Glutamatergic neuron (in vitro differentiated cells): ENCODE results near the gene NRSN1. TPM values are rescaled to one million over a fixed set of nuclear protein-coding genes. Genes with fewer than 3 reads are reported as not detected.

Experiments used
- DNase-seq: peaks from one replicate; pipeline ENCODE4 v3.0.0; 2022
- H3K27ac Mint-ChIP-seq: one replicate; pipeline ENCODE4 v1.8.0; 2020; ENCODE audit warnings: mild to moderate bottlenecking, mixed read lengths, inconsistent platforms; ENCODE audit not compliant: unreplicated experiment
- H3K27me3 Mint-ChIP-seq: one replicate; pipeline ENCODE4 v1.8.0; 2020; ENCODE audit warnings: mild to moderate bottlenecking, moderate library complexity, mixed read lengths, inconsistent platforms; ENCODE audit not compliant: unreplicated experiment
- H3K36me3 Mint-ChIP-seq: one replicate; pipeline ENCODE4 v1.8.0; 2020; ENCODE audit warnings: mild to moderate bottlenecking, mixed read lengths, inconsistent platforms; ENCODE audit not compliant: unreplicated experiment
- H3K4me1 Mint-ChIP-seq: one replicate; pipeline ENCODE4 v1.8.0; 2020; ENCODE audit warnings: mild to moderate bottlenecking, low read depth, mixed read lengths, inconsistent platforms; ENCODE audit not compliant: unreplicated experiment
- H3K4me3 Mint-ChIP-seq: one replicate; pipeline ENCODE4 v1.8.0; 2020; ENCODE audit warnings: mild to moderate bottlenecking, mixed read lengths, inconsistent platforms; ENCODE audit not compliant: unreplicated experiment
- H3K9me3 Mint-ChIP-seq: one replicate; pipeline ENCODE4 v1.8.0; 2020; ENCODE audit warnings: mild to moderate bottlenecking, moderate library complexity, mixed read lengths, inconsistent platforms; ENCODE audit not compliant: unreplicated experiment
- CTCF ChIP-seq: fragments of 200-600 bp; sonication (generic); IDR thresholded peaks from one replicate; pipeline ENCODE4 v1.5.0; 2021; ENCODE audit not compliant: partially characterized antibody, unreplicated experiment
- total RNA-seq: library from RNA; stranded (reverse); fragmentation: NEBNext Ultra II Directional; extraction: Animal tissue kit (Norgen Biotek cat#: 25700); gene quantifications from one replicate; pipeline ENCODE4 v1.2.1, GENCODE V29; 2021; ENCODE audit not compliant: unreplicated experiment

Gene NRSN1
- total RNA-seq, 1 donor from 2014 or later: 5.7 TPM

GRCh38 chr6:24186349-24186748 is 60.3 kb downstream of the NRSN1 start:
- peaks cover 11% of the 10 kb centered on the region for H3K36me3 Mint-ChIP-seq

GRCh38 chr6:24187965-24188577 is 62.1 kb downstream of the NRSN1 start:
- Mint-ChIP-seq H3K4me1 (peaks cover 10% of the 10 kb centered on the region), H3K27me3 (no peaks in the 10 kb centered on the region), H3K9me3 (no peaks in the 10 kb centered on the region), H3K36me3 (peaks cover 2% of the 10 kb centered on the region), H3K27ac (no peak overlapping the region), H3K4me3 (no peak overlapping the region)
- no peak for TF ChIP-seq CTCF
- DNase-seq: no peak

More at GRCh38 chr6:24186349-24186748, 60.3 kb downstream of the NRSN1 start:
- no peaks in the 10 kb centered on the region for H3K9me3 Mint-ChIP-seq
- peaks cover 7% of the 10 kb centered on the region for H3K4me1 Mint-ChIP-seq
- H3K27ac Mint-ChIP-seq: no peak overlapping the region
- H3K4me3 Mint-ChIP-seq: no peak overlapping the region
- peak; percentile 17 for DNase-seq
- H3K27me3 Mint-ChIP-seq: no peaks in the 10 kb centered on the region
- no peak for TF ChIP-seq CTCF

GRCh38 chr6:24188578-24189080 is 62.6 kb downstream of the NRSN1 start:
- Mint-ChIP-seq H3K36me3 (no peaks in the 10 kb centered on the region), H3K4me1 (peaks cover 10% of the 10 kb centered on the region), H3K4me3 (no peak overlapping the region), H3K27ac (no peak overlapping the region), H3K9me3 (no peaks in the 10 kb centered on the region), H3K27me3 (no peaks in the 10 kb centered on the region)
- no peak for DNase-seq
- no peak for TF ChIP-seq CTCF

- no peak for DNase-seq
- H3K36me3 Mint-ChIP-seq: no peaks in the 10 kb centered on the region
- H3K4me3 Mint-ChIP-seq: no peak overlapping the region
- TF ChIP-seq CTCF: no peak
- H3K27ac Mint-ChIP-seq: no peak overlapping the region
- H3K9me3 Mint-ChIP-seq: no peaks in the 10 kb centered on the region
- H3K27me3 Mint-ChIP-seq: no peaks in the 10 kb centered on the region
- H3K4me1 Mint-ChIP-seq: peaks cover 10% of the 10 kb centered on the region
Observed at GRCh38 chr6:24191346-24191745, 65.3 kb downstream of the NRSN1 start.

GRCh38 chr6:24193364-24193763 is 67.3 kb downstream of the NRSN1 start:
- no peaks in the 10 kb centered on the region for H3K9me3 Mint-ChIP-seq
- no peaks in the 10 kb centered on the region for H3K27me3 Mint-ChIP-seq
- H3K27ac Mint-ChIP-seq: no peak overlapping the region
- TF ChIP-seq CTCF: no peak
- H3K4me1 Mint-ChIP-seq: peaks cover 10% of the 10 kb centered on the region
- no peak overlapping the region for H3K4me3 Mint-ChIP-seq
- DNase-seq: no peak
- no peaks in the 10 kb centered on the region for H3K36me3 Mint-ChIP-seq
